Measurements from ENCODE around the gene CAPZB.

DNA sequence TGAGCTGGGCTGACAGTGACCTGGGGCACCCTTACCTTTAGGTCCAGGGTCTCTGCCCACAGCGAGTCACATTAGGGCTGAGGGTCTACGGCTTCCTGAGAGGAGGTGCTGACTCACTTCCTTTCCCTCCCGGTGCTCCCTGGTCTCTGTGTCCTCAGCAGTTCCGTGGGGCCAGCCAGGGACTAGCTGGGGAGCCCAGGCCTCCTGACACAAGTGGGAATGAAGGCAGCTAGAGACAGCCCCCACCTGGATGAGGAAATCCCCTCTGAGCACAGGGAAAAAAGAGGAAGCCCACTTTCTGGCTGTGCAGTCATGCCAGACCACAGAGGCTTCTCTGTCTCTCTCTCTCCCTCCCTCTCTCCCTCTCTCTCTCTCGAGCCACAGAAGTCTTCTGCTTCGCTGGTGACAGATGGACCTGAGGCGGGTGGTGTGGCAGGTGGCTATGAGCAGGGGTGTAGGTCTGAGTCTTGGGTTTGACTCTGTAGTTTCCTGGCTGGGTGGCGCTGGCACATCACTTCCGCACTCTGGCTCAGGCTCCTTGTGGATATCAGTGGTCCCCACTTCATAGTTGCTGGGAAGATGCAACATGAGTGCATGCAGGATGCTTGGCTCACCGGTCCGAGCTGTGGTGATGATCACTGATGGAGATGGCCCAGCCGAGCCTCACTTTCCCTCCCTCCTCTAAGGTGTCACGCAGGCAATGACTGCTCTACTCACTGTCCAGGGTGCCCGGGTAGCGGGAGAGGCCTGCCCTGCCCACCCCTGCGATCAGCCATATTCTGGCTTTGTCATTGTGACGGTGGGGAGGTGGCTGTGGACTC is 169.8 kb downstream of the CAPZB start:
- no peak for TF ChIP-seq POLR2A (IDR thresholded peaks at IDR 0.05)
- TF ChIP-seq CTCF (IDR thresholded peaks at IDR 0.05): no peak
- TF ChIP-seq POLR2AphosphoS5 (IDR thresholded peaks at IDR 0.05): no peak
- TF ChIP-seq EP300 (IDR thresholded peaks at IDR 0.05; ENCODE audit: low read depth): no peak

Data from transverse colon (tissue), 4 donors.